Thoracic aorta (tissue), 2 donors: ENCODE measurements around the gene EML3. TPM values are rescaled to one million over a fixed set of nuclear protein-coding genes. Genes with fewer than 3 reads are reported as not detected.
A peak's percentile ranks its signal among the peaks of the same experiment; 100 is the strongest.
"Not testable (repeated sequence)": the region's sequence is repeated elsewhere in the genome, so short reads cannot be mapped to it uniquely, and the experiment has no call there.

Experiments used
- ATAC-seq: fragments of 150-250 bp; one replicate; pipeline ENCODE4 v1.8.0; 2017; ENCODE audit warnings: low read depth; ENCODE audit not compliant: insufficient number of reproducible peaks, low FRiP score
- DNase-seq: peaks from one replicate; pipeline ENCODE4 v3.0.0-alpha.2; 2020; ENCODE audit warnings: low spot score
- H3K27ac ChIP-seq, 2 donors: fragments of 200-600 bp; sonication (generic); 1 replicate in 1 of 2; 2 replicates in 1 of 2; pipeline ENCODE4 v1.5.1; 2016; ENCODE audit warnings: mild to moderate bottlenecking in 2 of 2, moderate library complexity in 2 of 2
- H3K27me3 ChIP-seq: fragments of 200-600 bp; sonication (generic); replicated peaks from 2 replicates; pipeline ENCODE4 v1.6.0; 2016; ENCODE audit warnings: mild to moderate bottlenecking; ENCODE audit not compliant: insufficient read depth
- H3K36me3 ChIP-seq: fragments of 200-600 bp; sonication (generic); one replicate; pipeline ENCODE4 v1.5.1; 2016
- H3K4me1 ChIP-seq, 2 donors: fragments of 200-600 bp; sonication (generic); 1 replicate in 1 of 2; 2 replicates in 1 of 2; pipeline versions ENCODE4 v1.5.1 to v1.6.0; 2016; ENCODE audit warnings: low read depth in 2 of 2, mild to moderate bottlenecking in 1 of 2; ENCODE audit not compliant: control insufficient read depth in 1 of 2
- H3K4me3 ChIP-seq: fragments of 200-600 bp; sonication (generic); 2 replicates; pipeline ENCODE4 v1.5.1; 2016; ENCODE audit warnings: mild to moderate bottlenecking
- H3K9me3 ChIP-seq: fragments of 200-600 bp; sonication (generic); 2 replicates; pipeline ENCODE4 v1.5.1; 2016
- total RNA-seq, 2 donors: library from RNA; depleted of rRNA; stranded (reverse); fragments of >200 nt; gene quantifications; one replicate each; pipeline versions ENCODE4 v1.1.0 to v1.2.3, GENCODE V29; 2016
- TF ChIP-seq, protein P1 (sequence below): fragments of 200-600 bp; sonication (generic); IDR thresholded peaks from one replicate; pipeline ENCODE4 v1.5.1; 2019; ENCODE audit warnings: antibody characterized with exemption

The EML3 gene
- total RNA-seq, 2 donors from 2014 or later, result 106 to 111 TPM

DNA sequence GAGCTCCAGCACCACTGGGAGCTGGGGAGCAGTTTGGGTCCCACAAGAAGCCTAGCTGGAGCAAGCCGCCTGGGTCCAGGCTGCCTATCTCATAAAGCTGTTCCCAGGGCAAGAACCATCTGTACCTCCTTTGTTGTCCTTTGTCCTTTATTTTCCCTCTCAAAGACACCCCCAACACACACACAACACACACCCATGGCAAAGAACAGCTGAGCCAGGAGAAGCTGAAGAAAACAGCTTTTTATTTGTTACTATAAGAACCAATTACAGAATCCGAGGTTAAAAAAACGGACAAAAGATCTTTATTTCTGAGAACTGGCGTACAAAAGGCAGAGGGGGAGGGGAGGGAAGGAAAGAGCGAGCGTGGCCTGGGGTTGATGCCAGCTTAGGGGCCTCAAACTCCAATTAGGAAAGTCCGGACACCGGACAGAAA, 19.6 kb downstream of the EML3 start:
- peaks cover 12 to 27% of the 10 kb centered on the region in 2 donors for H3K4me1 ChIP-seq
- ATAC-seq, result no peak
- peak overlapping the region; percentile 89 to 96 for H3K27ac ChIP-seq
- no peak for DNase-seq
- TF ChIP-seq, protein P1, sequence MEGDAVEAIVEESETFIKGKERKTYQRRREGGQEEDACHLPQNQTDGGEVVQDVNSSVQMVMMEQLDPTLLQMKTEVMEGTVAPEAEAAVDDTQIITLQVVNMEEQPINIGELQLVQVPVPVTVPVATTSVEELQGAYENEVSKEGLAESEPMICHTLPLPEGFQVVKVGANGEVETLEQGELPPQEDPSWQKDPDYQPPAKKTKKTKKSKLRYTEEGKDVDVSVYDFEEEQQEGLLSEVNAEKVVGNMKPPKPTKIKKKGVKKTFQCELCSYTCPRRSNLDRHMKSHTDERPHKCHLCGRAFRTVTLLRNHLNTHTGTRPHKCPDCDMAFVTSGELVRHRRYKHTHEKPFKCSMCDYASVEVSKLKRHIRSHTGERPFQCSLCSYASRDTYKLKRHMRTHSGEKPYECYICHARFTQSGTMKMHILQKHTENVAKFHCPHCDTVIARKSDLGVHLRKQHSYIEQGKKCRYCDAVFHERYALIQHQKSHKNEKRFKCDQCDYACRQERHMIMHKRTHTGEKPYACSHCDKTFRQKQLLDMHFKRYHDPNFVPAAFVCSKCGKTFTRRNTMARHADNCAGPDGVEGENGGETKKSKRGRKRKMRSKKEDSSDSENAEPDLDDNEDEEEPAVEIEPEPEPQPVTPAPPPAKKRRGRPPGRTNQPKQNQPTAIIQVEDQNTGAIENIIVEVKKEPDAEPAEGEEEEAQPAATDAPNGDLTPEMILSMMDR, result no peak
- no peaks in the 10 kb centered on the region for H3K9me3 ChIP-seq
- peaks cover 49% of the 10 kb centered on the region for H3K36me3 ChIP-seq
- no peak overlapping the region for H3K4me3 ChIP-seq
- H3K27me3 ChIP-seq, result no peaks in the 10 kb centered on the region

DNA sequence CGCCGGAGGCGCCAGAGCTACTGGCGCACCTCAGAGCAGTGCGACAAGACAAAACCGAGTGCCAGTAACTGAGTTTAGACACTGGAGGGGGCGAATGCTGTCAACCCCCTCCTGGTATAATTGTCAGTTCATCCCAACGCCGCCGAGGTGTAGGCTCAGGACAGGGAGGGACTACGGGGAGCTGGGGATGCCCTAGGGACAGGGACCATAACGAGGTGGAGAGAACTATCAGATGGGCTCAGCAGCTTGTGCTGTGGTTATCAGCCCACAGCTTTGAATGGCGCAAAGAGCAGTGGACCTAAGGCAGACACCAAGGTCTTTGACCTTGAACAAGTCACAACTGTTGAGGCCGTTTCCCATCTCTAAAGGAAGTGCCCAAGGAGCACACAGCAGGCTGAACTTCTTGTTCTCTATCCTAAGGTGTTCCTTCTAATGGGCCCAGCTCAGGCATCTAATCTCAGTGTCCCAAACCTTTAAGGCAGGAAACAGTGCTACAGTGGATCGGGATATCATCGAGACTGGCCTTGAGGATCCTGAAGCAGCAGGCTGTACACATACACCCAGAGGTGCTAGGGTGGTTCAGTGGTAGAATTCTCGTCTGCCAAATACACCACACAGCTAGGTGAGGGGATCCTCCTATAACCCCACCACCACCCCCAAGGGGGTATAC, 20.3 kb downstream of the EML3 start:
- Histone ChIP-seq H3K27ac (peak overlapping the region; percentile 89 to 96), H3K9me3 (no peaks in the 10 kb centered on the region), H3K4me1 (peaks cover 12 to 27% of the 10 kb centered on the region in 2 donors), H3K36me3 (peaks cover 49% of the 10 kb centered on the region), H3K27me3 (no peaks in the 10 kb centered on the region), H3K4me3 (peak overlapping the region; percentile 80)
- TF ChIP-seq, protein P1, result no peak
- no peak for ATAC-seq
- DNase-seq, result no peak

DNA sequence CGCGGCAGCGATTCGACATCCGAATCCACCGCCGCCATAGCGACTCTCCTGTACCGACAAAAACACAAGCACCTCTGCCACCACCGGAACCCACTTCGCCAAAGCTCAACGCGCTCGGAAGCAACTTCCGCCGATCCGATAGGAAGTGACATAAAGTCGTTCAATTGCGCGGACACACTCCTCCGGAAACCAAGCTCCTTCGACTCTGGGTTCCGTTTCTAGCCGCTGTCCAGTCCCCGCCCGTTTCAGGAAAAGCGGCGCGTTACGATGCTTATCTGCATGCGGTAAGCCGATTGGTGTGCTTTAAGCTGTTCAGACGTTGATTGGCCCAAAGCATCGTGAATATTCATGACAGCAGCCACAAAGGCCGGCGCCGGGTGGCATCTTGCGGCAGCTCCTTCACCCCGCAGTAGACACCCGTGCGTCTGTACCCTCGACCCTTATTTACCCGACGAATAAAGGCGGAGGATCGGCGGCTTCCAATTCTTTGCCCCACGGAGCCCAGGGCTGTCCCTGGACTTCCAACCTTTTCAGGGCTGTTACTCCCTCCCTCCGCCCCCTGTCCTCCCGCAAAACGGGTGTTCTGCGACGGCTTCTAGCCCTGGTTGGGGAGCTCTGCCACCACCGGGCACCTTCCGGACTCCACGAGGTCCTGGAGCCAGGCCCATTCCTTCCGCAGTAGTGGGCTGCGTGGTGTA, 21.0 kb downstream of the EML3 start, which contains the start of gene TUT1:
TSS of gene TUT1 (minus strand) at position 76 of the 698 bp plus-strand sequence. CDS start at position 38, 38 bp downstream.
- peak; percentile 98 for ATAC-seq
- Histone ChIP-seq H3K4me1 (peaks cover 12 to 27% of the 10 kb centered on the region in 2 donors), H3K36me3 (peaks cover 43% of the 10 kb centered on the region)

DNA sequence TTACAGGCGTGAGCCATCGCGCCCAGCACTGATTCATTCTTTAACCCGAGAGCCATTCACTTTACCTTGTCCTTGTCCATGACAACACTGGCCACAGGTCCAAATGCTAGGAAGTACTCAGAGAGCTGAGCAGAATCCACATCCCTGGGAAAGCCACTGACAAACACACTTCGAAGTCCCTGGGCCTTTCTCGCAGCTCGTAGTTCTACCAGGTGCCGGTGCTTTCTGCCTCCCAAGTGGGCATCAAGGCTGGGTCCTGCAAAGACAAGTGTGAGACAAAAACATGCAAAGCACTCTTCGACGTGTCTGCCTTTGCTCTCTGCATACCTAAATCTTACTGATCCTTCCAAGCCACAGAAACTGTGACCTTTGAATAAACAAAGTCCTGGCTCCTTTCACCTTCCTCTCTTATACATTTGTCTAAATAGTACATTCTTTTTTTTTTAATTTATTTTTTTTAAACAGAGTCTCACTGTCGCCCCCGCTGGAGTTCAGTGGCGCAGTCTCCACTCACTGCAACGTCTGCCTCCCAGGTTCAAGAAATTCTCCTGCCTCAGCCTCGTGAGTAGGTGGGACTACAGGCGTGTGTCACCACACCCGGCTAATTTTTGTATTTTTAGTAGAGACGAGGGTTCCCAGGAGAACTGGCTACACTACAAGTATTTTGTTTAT, 23.5 kb downstream of the EML3 start:
- H3K4me1 ChIP-seq, result peaks cover 12 to 27% of the 10 kb centered on the region in 2 donors
- DNase-seq, result no peak
- TF ChIP-seq, protein P1, result no peak
- H3K9me3 ChIP-seq, result no peaks in the 10 kb centered on the region
- no peaks in the 10 kb centered on the region for H3K27me3 ChIP-seq
- no peak overlapping the region for H3K27ac ChIP-seq
- no peak overlapping the region for H3K4me3 ChIP-seq
- ATAC-seq, result no peak
- peaks cover 28% of the 10 kb centered on the region for H3K36me3 ChIP-seq

More for the DNA sequence above, 21.0 kb downstream of the EML3 start, which contains the start of gene TUT1:
- peak within 1 kb of the TSS; percentile 89 to 96 for H3K27ac ChIP-seq
- TF ChIP-seq, protein P1, result no peak
- H3K9me3 ChIP-seq, result no peaks in the 10 kb centered on the region
- DNase-seq, result peak; percentile 91
- H3K4me3 ChIP-seq, result peak within 1 kb of the TSS; percentile 80
- no peaks in the 10 kb centered on the region for H3K27me3 ChIP-seq

DNA sequence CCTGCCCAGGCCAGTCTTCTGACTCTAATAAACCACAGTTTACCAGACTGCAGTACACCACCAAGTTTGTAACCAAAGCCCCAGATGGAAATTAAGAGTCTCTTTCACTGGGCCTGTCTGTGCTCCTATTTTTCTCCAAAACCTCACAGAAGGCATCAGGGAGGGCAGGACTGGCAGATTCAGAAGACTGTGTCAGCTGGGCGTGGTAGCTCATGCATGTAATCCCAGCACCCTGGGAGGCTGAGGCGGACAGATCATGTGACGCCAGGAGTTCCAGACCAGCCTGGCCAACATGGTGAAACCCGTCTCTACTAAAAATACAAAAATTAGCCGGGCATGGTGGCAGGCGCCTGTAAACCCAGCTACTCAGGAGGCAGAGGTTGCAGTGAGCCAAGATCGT, 27.2 kb downstream of the EML3 start:
- DNase-seq, H3K4me1 ChIP-seq, H3K4me3 ChIP-seq, H3K27ac ChIP-seq, H3K27me3 ChIP-seq, ATAC-seq, H3K9me3 ChIP-seq: not testable (repeated sequence)
- peaks cover 23% of the 10 kb centered on the region for H3K36me3 ChIP-seq

DNA sequence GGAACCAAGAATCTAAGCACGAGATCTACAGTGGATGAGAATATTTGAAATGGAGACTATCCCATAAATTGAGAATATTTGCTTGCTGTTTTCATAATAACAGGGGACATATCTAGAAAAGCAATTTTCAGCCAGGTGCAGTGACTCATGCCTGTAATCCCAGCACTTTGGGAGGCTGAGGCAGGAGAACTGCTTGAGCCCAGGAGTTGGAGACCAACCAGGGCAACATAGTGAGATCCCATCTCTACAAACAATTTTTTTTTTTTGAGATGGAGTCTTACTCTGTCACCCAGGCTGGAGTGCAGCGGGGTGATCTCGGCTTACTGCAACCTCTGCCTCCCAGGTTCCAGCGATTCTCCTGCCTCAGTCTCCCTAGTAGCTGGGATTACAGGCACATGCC, 30.8 kb downstream of the EML3 start:
- H3K4me3 ChIP-seq, H3K9me3 ChIP-seq, H3K27me3 ChIP-seq, ATAC-seq, DNase-seq, H3K27ac ChIP-seq, H3K4me1 ChIP-seq: not testable (repeated sequence)
- peaks cover 15% of the 10 kb centered on the region for H3K36me3 ChIP-seq
